OCI-LY1 (cell line): ENCODE data around the gene POLE2.
"Not testable (repeated sequence)": the region's sequence is repeated elsewhere in the genome, so short reads cannot be mapped to it uniquely, and the experiment has no call there.

ENCODE experiments used
- CTCF ChIP-seq: fragments of 200-600 bp; sonication (generic), shearing (Covaris generic); IDR thresholded peaks from 2 replicates; pipeline ENCODE4 v1.5.1; 2017; ENCODE audit warnings: mild to moderate bottlenecking, antibody characterized with exemption, low read length, moderate library complexity, mixed read lengths
- EZH2 ChIP-seq: fragments of 200-600 bp; sonication (generic), shearing (Covaris generic); IDR thresholded peaks from 2 replicates; pipeline ENCODE4 v1.8.0; 2017; ENCODE audit warnings: borderline replicate concordance, mixed run types, mild to moderate bottlenecking, antibody characterized with exemption, low read length, moderate library complexity, mixed read lengths

GRCh38 chr14:49693735-49694124 is 5.7 kb upstream of the POLE2 start:
- TF ChIP-seq CTCF, EZH2: not testable (repeated sequence)
